Liver (tissue), 3 donors: ENCODE results near the gene STRIT1.

Source experiments
- CTCF ChIP-seq: fragments of 150-350 bp; IDR thresholded peaks from 2 replicates; pipeline ENCODE4 v1.5.1; 2017; ENCODE audit warnings: improper control_type of control experiment, low read depth, low read length; ENCODE audit not compliant: missing input control
- TAF1 ChIP-seq: conservative IDR thresholded peaks from 2 replicates; pipeline ENCODE4 v1.6.1; 2016; ENCODE audit warnings: antibody characterized with exemption, mild to moderate bottlenecking
- donor health status: healthy.
- donor health status: healthy.

GRCh38 chr3:155334215-155334913 is 40.9 kb upstream of the STRIT1 start:
- TF ChIP-seq TAF1 (no peak), CTCF (no peak)
